ENCODE measurements around the gene CNTNAP5. TPM values are rescaled to one million over a fixed set of nuclear protein-coding genes. Genes with fewer than 3 reads are reported as not detected.

Gene CNTNAP5
- total and polyA plus RNA-seq, 4 donors, result not detected

GRCh38 chr2:124121106-124121505 is 96.0 kb downstream of the CNTNAP5 start:
- Histone ChIP-seq H3K36me3 (ENCODE audit: control insufficient read depth in 1 of 2, insufficient read depth in 2 of 2, low read length in 1 of 2) (no peaks in the 10 kb centered on the region), H3K27me3 (ENCODE audit: control insufficient read depth in 1 of 2, insufficient read depth in 2 of 2, low read length in 1 of 2) (no peaks in the 10 kb centered on the region), H3K27ac (ENCODE audit: low read depth in 1 of 2, low read length in 2 of 2) (no peak overlapping the region), H3K4me1 (ENCODE audit: control insufficient read depth in 1 of 2, insufficient read depth in 2 of 2, low read length in 2 of 2) (no peaks in the 10 kb centered on the region), H3K9me3 (ENCODE audit: control insufficient read depth, low read length) (no peaks in the 10 kb centered on the region), H3K4me3 (ENCODE audit: low read length in 2 of 2) (no peak overlapping the region)
- ATAC-seq (ENCODE audit: low FRiP score) (no peak), DNase-seq (no peak)
- intact Hi-C loops (cut with DNase I), result no loop called here
- 83 to 85% methylated on average over 5 of the region's 5 CpGs for WGBS, 2 donors

- Histone ChIP-seq H3K27me3 (ENCODE audit: control insufficient read depth in 1 of 2, insufficient read depth in 2 of 2, low read length in 1 of 2) (no peaks in the 10 kb centered on the region), H3K4me1 (ENCODE audit: control insufficient read depth in 1 of 2, insufficient read depth in 2 of 2, low read length in 2 of 2) (no peaks in the 10 kb centered on the region), H3K27ac (ENCODE audit: low read depth in 1 of 2, low read length in 2 of 2) (no peak overlapping the region), H3K9me3 (ENCODE audit: control insufficient read depth, low read length) (no peaks in the 10 kb centered on the region), H3K4me3 (ENCODE audit: low read length in 2 of 2) (no peak overlapping the region), H3K36me3 (ENCODE audit: control insufficient read depth in 1 of 2, insufficient read depth in 2 of 2, low read length in 1 of 2) (no peaks in the 10 kb centered on the region)
- intact Hi-C loops (cut with DNase I), result no loop called here
- DNase-seq (no peak), ATAC-seq (ENCODE audit: low FRiP score) (no peak)
- WGBS, 2 donors, result 84 to 87% methylated on average over 3 of the region's 3 CpGs
These were observed 96.7 kb downstream of the CNTNAP5 start for GRCh38 chr2:124121760-124122275.

DNA sequence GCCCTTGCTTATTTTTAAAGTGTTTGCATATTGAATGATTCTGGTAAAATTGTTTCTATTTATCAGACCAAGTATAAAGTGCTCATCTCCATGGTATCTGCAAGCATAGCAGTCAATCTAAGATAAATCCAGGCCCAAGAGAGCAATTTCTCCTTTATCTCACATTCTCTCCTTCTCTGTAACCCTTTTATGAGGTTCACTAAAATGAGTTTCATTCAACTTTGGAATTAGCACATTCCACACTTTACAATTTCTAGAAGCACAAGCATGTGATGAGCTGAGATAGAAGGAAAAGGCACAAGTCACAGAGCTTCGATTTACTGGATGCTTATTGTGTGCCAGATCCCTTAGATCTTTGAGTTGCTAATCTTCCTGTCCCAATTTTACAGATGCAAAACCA is 97.3 kb downstream of the CNTNAP5 start:
- H3K27me3 ChIP-seq (ENCODE audit: control insufficient read depth in 1 of 2, insufficient read depth in 2 of 2, low read length in 1 of 2), result no peaks in the 10 kb centered on the region
- intact Hi-C loops (cut with DNase I), result no loop called here

DNA sequence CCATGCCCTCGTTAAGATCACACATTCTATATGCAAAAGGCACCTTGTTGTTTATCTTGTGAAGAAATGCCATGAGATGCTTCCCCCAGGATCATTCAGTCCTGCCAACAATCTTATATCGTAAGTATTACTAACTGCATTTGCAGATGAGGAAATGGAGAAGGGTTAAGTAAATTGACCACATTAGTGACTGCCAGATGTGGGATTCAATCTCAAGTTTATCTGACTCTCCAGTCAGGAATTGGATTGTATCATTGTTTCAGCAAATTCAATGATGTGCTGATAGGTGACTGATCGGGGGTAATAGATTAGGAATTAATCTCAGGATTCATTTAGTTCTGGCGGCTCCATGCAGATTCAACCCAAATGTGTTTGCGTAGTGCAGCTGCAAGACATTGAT is 106.2 kb downstream of the CNTNAP5 start:
- H3K4me3 ChIP-seq (ENCODE audit: low read length in 2 of 2), result no peak overlapping the region
- DNase-seq (no peak), ATAC-seq (ENCODE audit: low FRiP score) (no peak)
- peaks cover 2% of the 10 kb centered on the region for H3K9me3 ChIP-seq (ENCODE audit: control insufficient read depth, low read length)
- H3K27ac ChIP-seq (ENCODE audit: low read depth in 1 of 2, low read length in 2 of 2), result no peak overlapping the region
- 84 to 85% methylated on average over 5 of the region's 5 CpGs for WGBS, 2 donors
- H3K27me3 ChIP-seq (ENCODE audit: control insufficient read depth in 1 of 2, insufficient read depth in 2 of 2, low read length in 1 of 2), result no peaks in the 10 kb centered on the region
- no peaks in the 10 kb centered on the region for H3K4me1 ChIP-seq (ENCODE audit: control insufficient read depth in 1 of 2, insufficient read depth in 2 of 2, low read length in 2 of 2)
- intact Hi-C loops (cut with DNase I), result no loop called here
- H3K36me3 ChIP-seq (ENCODE audit: control insufficient read depth in 1 of 2, insufficient read depth in 2 of 2, low read length in 1 of 2), result no peaks in the 10 kb centered on the region

More for the DNA sequence above, 97.3 kb downstream of the CNTNAP5 start:
- H3K27ac ChIP-seq (ENCODE audit: low read depth in 1 of 2, low read length in 2 of 2), result no peak overlapping the region
- no peaks in the 10 kb centered on the region for H3K36me3 ChIP-seq (ENCODE audit: control insufficient read depth in 1 of 2, insufficient read depth in 2 of 2, low read length in 1 of 2)
- DNase-seq (no peak), ATAC-seq (ENCODE audit: low FRiP score) (no peak)
- no peaks in the 10 kb centered on the region for H3K9me3 ChIP-seq (ENCODE audit: control insufficient read depth, low read length)
- WGBS, 2 donors, result 88 to 90% methylated on average over 1 of the region's 1 CpG
- H3K4me1 ChIP-seq (ENCODE audit: control insufficient read depth in 1 of 2, insufficient read depth in 2 of 2, low read length in 2 of 2), result no peaks in the 10 kb centered on the region
- no peak overlapping the region for H3K4me3 ChIP-seq (ENCODE audit: low read length in 2 of 2)

GRCh38 chr2:124136110-124136509 is 111.0 kb downstream of the CNTNAP5 start:
- WGBS, 2 donors, result 84 to 91% methylated on average over 1 of the region's 1 CpG
- H3K36me3 ChIP-seq (ENCODE audit: control insufficient read depth in 1 of 2, insufficient read depth in 2 of 2, low read length in 1 of 2), result no peaks in the 10 kb centered on the region
- H3K27ac ChIP-seq (ENCODE audit: low read depth in 1 of 2, low read length in 2 of 2), result no peak overlapping the region
- H3K27me3 ChIP-seq (ENCODE audit: control insufficient read depth in 1 of 2, insufficient read depth in 2 of 2, low read length in 1 of 2), result no peaks in the 10 kb centered on the region
- no peaks in the 10 kb centered on the region for H3K4me1 ChIP-seq (ENCODE audit: control insufficient read depth in 1 of 2, insufficient read depth in 2 of 2, low read length in 2 of 2)
- no peak overlapping the region for H3K4me3 ChIP-seq (ENCODE audit: low read length in 2 of 2)
- H3K9me3 ChIP-seq (ENCODE audit: control insufficient read depth, low read length), result peaks cover 3% of the 10 kb centered on the region
- ATAC-seq (ENCODE audit: low FRiP score), result no peak
- no peak for DNase-seq
- intact Hi-C loops (cut with DNase I), result no loop called here

GRCh38 chr2:124138076-124138475 is 113.0 kb downstream of the CNTNAP5 start:
- Histone ChIP-seq H3K27ac (ENCODE audit: low read depth in 1 of 2, low read length in 2 of 2) (no peak overlapping the region), H3K4me1 (ENCODE audit: control insufficient read depth in 1 of 2, insufficient read depth in 2 of 2, low read length in 2 of 2) (no peaks in the 10 kb centered on the region), H3K36me3 (ENCODE audit: control insufficient read depth in 1 of 2, insufficient read depth in 2 of 2, low read length in 1 of 2) (no peaks in the 10 kb centered on the region), H3K27me3 (ENCODE audit: control insufficient read depth in 1 of 2, insufficient read depth in 2 of 2, low read length in 1 of 2) (no peaks in the 10 kb centered on the region), H3K4me3 (ENCODE audit: low read length in 2 of 2) (no peak overlapping the region), H3K9me3 (ENCODE audit: control insufficient read depth, low read length) (peaks cover 3% of the 10 kb centered on the region)
- 89 to 93% methylated on average over 3 of the region's 3 CpGs for WGBS, 2 donors
- DNase-seq (no peak), ATAC-seq (ENCODE audit: low FRiP score) (no peak)
- intact Hi-C loops (cut with DNase I), result no loop called here

DNA sequence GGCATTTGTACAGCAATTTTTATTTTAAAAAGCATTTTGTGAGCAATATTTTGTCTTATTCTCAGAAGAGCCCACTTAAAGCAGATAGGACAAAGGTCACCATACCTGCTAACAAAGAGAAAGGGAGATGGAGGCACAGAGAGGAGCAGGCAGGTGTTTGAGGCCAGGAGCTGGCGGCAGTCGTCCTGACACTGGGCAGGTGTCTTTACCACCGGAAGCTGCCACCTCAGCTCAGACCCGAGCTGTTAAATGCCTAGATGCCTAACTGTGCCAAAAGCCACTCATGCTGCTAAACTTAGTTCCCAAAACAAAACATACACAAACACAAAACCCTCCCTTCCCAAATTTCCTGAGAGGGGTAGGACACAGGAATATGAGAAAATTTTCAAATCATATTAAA is 120.9 kb downstream of the CNTNAP5 start:
- no peaks in the 10 kb centered on the region for H3K27me3 ChIP-seq (ENCODE audit: control insufficient read depth in 1 of 2, insufficient read depth in 2 of 2, low read length in 1 of 2)
- no peak overlapping the region for H3K4me3 ChIP-seq (ENCODE audit: low read length in 2 of 2)
- intact Hi-C loops (cut with DNase I), result no loop called here
- no peaks in the 10 kb centered on the region for H3K9me3 ChIP-seq (ENCODE audit: control insufficient read depth, low read length)
- ATAC-seq (ENCODE audit: low FRiP score) (no peak), DNase-seq (no peak)
- no peaks in the 10 kb centered on the region for H3K4me1 ChIP-seq (ENCODE audit: control insufficient read depth in 1 of 2, insufficient read depth in 2 of 2, low read length in 2 of 2)
- 35 to 39% methylated on average over 4 of the region's 4 CpGs for WGBS, 2 donors
- no peak overlapping the region for H3K27ac ChIP-seq (ENCODE audit: low read depth in 1 of 2, low read length in 2 of 2)
- no peaks in the 10 kb centered on the region for H3K36me3 ChIP-seq (ENCODE audit: control insufficient read depth in 1 of 2, insufficient read depth in 2 of 2, low read length in 1 of 2)

DNA sequence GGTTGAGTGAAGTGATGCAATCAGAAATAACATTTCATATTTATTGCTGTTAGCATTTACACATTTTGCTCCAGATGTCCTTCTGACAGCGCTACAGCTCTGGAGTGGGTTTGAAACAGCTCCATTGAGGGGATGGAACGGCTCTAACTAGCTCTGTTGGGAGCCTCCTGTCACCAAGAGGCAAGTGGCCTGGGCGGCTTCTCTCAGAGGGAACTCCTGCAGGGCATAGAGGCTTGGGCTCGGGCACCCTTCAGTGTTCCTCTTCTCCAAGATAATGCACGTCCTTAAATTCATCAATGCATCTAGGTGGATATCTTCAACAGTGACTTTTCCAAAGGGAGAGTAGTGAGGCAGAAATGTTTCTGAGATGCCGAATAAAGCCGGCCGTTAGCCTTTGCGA is 122.5 kb downstream of the CNTNAP5 start:
- Histone ChIP-seq H3K27me3 (ENCODE audit: control insufficient read depth in 1 of 2, insufficient read depth in 2 of 2, low read length in 1 of 2) (no peaks in the 10 kb centered on the region), H3K9me3 (ENCODE audit: control insufficient read depth, low read length) (no peaks in the 10 kb centered on the region), H3K4me1 (ENCODE audit: control insufficient read depth in 1 of 2, insufficient read depth in 2 of 2, low read length in 2 of 2) (no peaks in the 10 kb centered on the region), H3K4me3 (ENCODE audit: low read length in 2 of 2) (no peak overlapping the region), H3K27ac (ENCODE audit: low read depth in 1 of 2, low read length in 2 of 2) (no peak overlapping the region), H3K36me3 (ENCODE audit: control insufficient read depth in 1 of 2, insufficient read depth in 2 of 2, low read length in 1 of 2) (no peaks in the 10 kb centered on the region)
- ATAC-seq (ENCODE audit: low FRiP score) (peak; percentile 48), DNase-seq (no peak)
- intact Hi-C loops (cut with DNase I), result no loop called here
- 70 to 77% methylated on average over 9 of the region's 9 CpGs for WGBS, 2 donors

GRCh38 chr2:124149571-124149970 is 124.5 kb downstream of the CNTNAP5 start:
- Histone ChIP-seq H3K4me3 (ENCODE audit: low read length in 2 of 2) (no peak overlapping the region), H3K27me3 (ENCODE audit: control insufficient read depth in 1 of 2, insufficient read depth in 2 of 2, low read length in 1 of 2) (no peaks in the 10 kb centered on the region), H3K27ac (ENCODE audit: low read depth in 1 of 2, low read length in 2 of 2) (no peak overlapping the region), H3K4me1 (ENCODE audit: control insufficient read depth in 1 of 2, insufficient read depth in 2 of 2, low read length in 2 of 2) (no peaks in the 10 kb centered on the region), H3K36me3 (ENCODE audit: control insufficient read depth in 1 of 2, insufficient read depth in 2 of 2, low read length in 1 of 2) (no peaks in the 10 kb centered on the region), H3K9me3 (ENCODE audit: control insufficient read depth, low read length) (no peaks in the 10 kb centered on the region)
- ATAC-seq (ENCODE audit: low FRiP score) (no peak), DNase-seq (no peak)
- 33 to 36% methylated on average over 6 of the region's 6 CpGs for WGBS, 2 donors
- intact Hi-C loops (cut with DNase I), result no loop called here
